ENCODE measurements around the gene SNAPC5. TPM values are rescaled to one million over a fixed set of nuclear protein-coding genes. Genes with fewer than 3 reads are reported as not detected.

Gene SNAPC5
- total and polyA plus RNA-seq, 10 of the 15 experiments (the other 5 are each of a cell fraction or from before 2014, with no cell fraction given), result 14.4 to 53.5 (median 36.9) TPM

- Histone ChIP-seq H3K9me3 (replicated peaks; ENCODE audit: control insufficient read depth, insufficient read depth, low read length) (no peaks in the 10 kb centered on the region), H3K36me3 (ENCODE audit: control insufficient read depth in 2 of 2, insufficient read depth in 2 of 2, low read length in 1 of 2) (peaks cover 19 to 32% of the 10 kb centered on the region in 2 experiments), H3K4me3 (no peak overlapping the region), H2AFZ (ENCODE audit: control insufficient read depth, low read depth, low read length) (no peak overlapping the region), H3K27me3 (replicated peaks in 1 of 2; ENCODE audit: control insufficient read depth in 2 of 2, insufficient read depth in 2 of 2, low read length in 1 of 2) (no peaks in the 10 kb centered on the region), H3K27ac (ENCODE audit: control insufficient read depth, insufficient read depth) (no peak overlapping the region), H4K20me1 (ENCODE audit: control insufficient read depth, insufficient read depth) (no peaks in the 10 kb centered on the region), H3K4me1 (ENCODE audit: control insufficient read depth, insufficient read depth, low read length) (no peaks in the 10 kb centered on the region), H3K9ac (ENCODE audit: control insufficient read depth, insufficient read depth, low read length) (no peak overlapping the region), H3K4me2 (ENCODE audit: control insufficient read depth, insufficient read depth) (no peak overlapping the region), H3K79me2 (ENCODE audit: control insufficient read depth, insufficient read depth, low read length) (peaks cover 15% of the 10 kb centered on the region)
- SMC1A ChIA-PET (ENCODE audit: uncharacterized antibody, unreplicated experiment), result interaction anchor here (3.5 kb wide), 1 partner anchor 106 kb away, joined by 9 read pairs; no protein-coding TSS in a partner anchor
- DNase-seq (ENCODE audit: low read depth, low spot score), result no peak
- ATAC-seq, result no peak
- BruUV-seq (replicated peaks), result no TSS peak
- WGBS (ENCODE audit: insufficient coverage, insufficient replicate concordance, low lambda C conversion rate, missing lambda C conversion rate), result 62% methylated on average over 2 of the region's 2 CpGs
- POLR2A ChIA-PET, result no interaction called here
- no peak for FAIRE-seq
- CTCF ChIA-PET, result interaction anchor here (1.7 kb wide), 1 partner anchor 9 kb away, joined by 5 read pairs; no protein-coding TSS in a partner anchor
- in situ Hi-C loops (cut with MboI) (no loop called here), intact Hi-C loops (cut with micrococcal nuclease; ENCODE audit: unreplicated experiment) (no loop called here)
- RAD21 ChIA-PET (ENCODE audit: unreplicated experiment), result interaction anchor here (3.9 kb wide), 1 partner anchor 106 kb away, joined by 12 read pairs; no protein-coding TSS in a partner anchor
- TF ChIP-seq ETV6 (conservative IDR thresholded peaks at IDR 0.05 in 1 of 2, IDR thresholded peaks at IDR 0.05 in 1 of 2; ENCODE audit: borderline replicate concordance in 1 of 2, low read depth in 1 of 2) (no peak), MXI1 (IDR thresholded peaks at IDR 0.05; ENCODE audit: low read depth, low read length) (no peak), SPI1 (IDR thresholded peaks at IDR 0.05; ENCODE audit: borderline replicate concordance, insufficient read depth, low read depth, low read length) (no peak), RBBP5 (conservative IDR thresholded peaks at IDR 0.05) (no peak), RB1 (IDR thresholded peaks at IDR 0.05; ENCODE audit: borderline replicate concordance) (no peak), ZNF217 (IDR thresholded peaks at IDR 0.05) (no peak), JUND (IDR thresholded peaks at IDR 0.05; ENCODE audit: low read depth, low read length) (no peak), SUPT20H (IDR thresholded peaks at IDR 0.05; ENCODE audit: borderline replicate concordance, control insufficient read depth, low read depth, low read length) (no peak), NFXL1 (IDR thresholded peaks at IDR 0.05; ENCODE audit: borderline replicate concordance) (no peak), CREM (IDR thresholded peaks at IDR 0.05; ENCODE audit: low read depth) (no peak), KLF5 (IDR thresholded peaks at IDR 0.05; ENCODE audit: partially characterized antibody) (no peak), MEF2A (IDR thresholded peaks at IDR 0.05; ENCODE audit: insufficient read depth, low read depth, low read length) (no peak), IKZF2 (IDR thresholded peaks at IDR 0.05) (no peak), BCLAF1 (IDR thresholded peaks at IDR 0.05) (no peak), EGR1 (IDR thresholded peaks at IDR 0.05; ENCODE audit: borderline replicate concordance in 1 of 2, low read depth in 2 of 2, low read length in 2 of 2) (no peak), STAT3 (IDR thresholded peaks at IDR 0.05; ENCODE audit: low read depth, low read length) (no peak), ZSCAN29 (IDR thresholded peaks at IDR 0.05) (no peak), SMARCA5 (IDR thresholded peaks at IDR 0.05) (no peak), JUNB (IDR thresholded peaks at IDR 0.05) (no peak)
- TF ChIP-seq, protein P1, sequence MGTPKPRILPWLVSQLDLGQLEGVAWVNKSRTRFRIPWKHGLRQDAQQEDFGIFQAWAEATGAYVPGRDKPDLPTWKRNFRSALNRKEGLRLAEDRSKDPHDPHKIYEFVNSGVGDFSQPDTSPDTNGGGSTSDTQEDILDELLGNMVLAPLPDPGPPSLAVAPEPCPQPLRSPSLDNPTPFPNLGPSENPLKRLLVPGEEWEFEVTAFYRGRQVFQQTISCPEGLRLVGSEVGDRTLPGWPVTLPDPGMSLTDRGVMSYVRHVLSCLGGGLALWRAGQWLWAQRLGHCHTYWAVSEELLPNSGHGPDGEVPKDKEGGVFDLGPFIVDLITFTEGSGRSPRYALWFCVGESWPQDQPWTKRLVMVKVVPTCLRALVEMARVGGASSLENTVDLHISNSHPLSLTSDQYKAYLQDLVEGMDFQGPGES (IDR thresholded peaks at IDR 0.05), result no peak
Observed at GRCh38 chr15:66494262-66494661, 3.3 kb downstream of the SNAPC5 start.

All from GM12878 (cell line).